Measurements from ENCODE around the gene PLCB1. TPM values are rescaled to one million over a fixed set of nuclear protein-coding genes. Genes with fewer than 3 reads are reported as not detected.
A peak's percentile ranks its signal among the peaks of the same experiment; 100 is the strongest.

PLCB1 gene
- polyA plus RNA-seq, 1 experiment, result 13.5 TPM

- Histone ChIP-seq H3K27me3 (ENCODE audit: control insufficient read depth, insufficient read depth, low read length) (no peaks in the 10 kb centered on the region), H3K36me3 (ENCODE audit: control insufficient read depth, insufficient read depth, low read length) (no peaks in the 10 kb centered on the region), H3K4me3 (ENCODE audit: low read depth, low read length) (no peak overlapping the region)
- no peak for DNase-seq (ENCODE audit: low read depth)
- CTCF ChIA-PET, result interaction anchor here (1.4 to 2.1 kb wide), 4 partner anchors 10 to 51 kb away, joined by 4 to 7 read pairs (median 4); no protein-coding TSS in a partner anchor
- TF ChIP-seq CTCF (IDR thresholded peaks at IDR 0.05; ENCODE audit: insufficient read depth, low read depth, low read length), result no peak
- POLR2A ChIA-PET, result no interaction called here
Measured at GRCh38 chr20:8670207-8670892, 538.3 kb downstream of the PLCB1 start.

DNA sequence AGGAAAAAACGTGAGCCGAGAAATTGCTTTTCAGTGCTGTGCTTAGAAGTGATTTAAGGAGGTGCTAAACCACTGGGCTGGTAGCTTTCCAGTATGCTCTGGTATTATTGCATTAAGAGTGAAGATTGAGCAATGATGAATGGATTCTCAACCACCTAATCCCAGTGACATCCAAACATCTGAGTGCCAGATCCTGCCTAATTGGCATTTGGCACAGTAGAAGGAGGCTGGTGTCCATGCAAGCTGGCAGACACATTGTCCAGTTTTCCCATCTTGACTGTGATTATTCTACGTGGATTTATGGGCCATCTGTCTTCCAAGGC lies 538.8 kb downstream of the PLCB1 start:
- ChIA-PET POLR2A (interaction anchor here (0.6 kb wide), 1 partner anchor 509 kb away, joined by 8 read pairs; no protein-coding TSS in a partner anchor), CTCF (interaction anchor here (1.4 to 2.1 kb wide), 4 partner anchors 10 to 51 kb away, joined by 4 to 7 read pairs (median 4); no protein-coding TSS in a partner anchor)
- no peak for TF ChIP-seq CTCF (IDR thresholded peaks at IDR 0.05; ENCODE audit: insufficient read depth, low read depth, low read length)
- Histone ChIP-seq H3K27me3 (ENCODE audit: control insufficient read depth, insufficient read depth, low read length) (no peaks in the 10 kb centered on the region), H3K4me3 (ENCODE audit: low read depth, low read length) (no peak overlapping the region), H3K36me3 (ENCODE audit: control insufficient read depth, insufficient read depth, low read length) (no peaks in the 10 kb centered on the region)
- DNase-seq (ENCODE audit: low read depth), result peak; percentile 66

- H3K27me3 ChIP-seq (ENCODE audit: control insufficient read depth, insufficient read depth, low read length), result no peaks in the 10 kb centered on the region
- no peak for DNase-seq (ENCODE audit: low read depth)
- CTCF ChIA-PET, result interaction anchor here (1.4 to 1.7 kb wide), 2 partner anchors 19 to 50 kb away, joined by 4 to 7 read pairs; no protein-coding TSS in a partner anchor
- no peak overlapping the region for H3K4me3 ChIP-seq (ENCODE audit: low read depth, low read length)
- no peak for TF ChIP-seq CTCF (IDR thresholded peaks at IDR 0.05; ENCODE audit: insufficient read depth, low read depth, low read length)
- H3K36me3 ChIP-seq (ENCODE audit: control insufficient read depth, insufficient read depth, low read length), result no peaks in the 10 kb centered on the region
- POLR2A ChIA-PET, result interaction anchor here (0.6 kb wide), 1 partner anchor 510 kb away, joined by 8 read pairs; no protein-coding TSS in a partner anchor
Measured at GRCh38 chr20:8671370-8671961, 539.4 kb downstream of the PLCB1 start.

DNA sequence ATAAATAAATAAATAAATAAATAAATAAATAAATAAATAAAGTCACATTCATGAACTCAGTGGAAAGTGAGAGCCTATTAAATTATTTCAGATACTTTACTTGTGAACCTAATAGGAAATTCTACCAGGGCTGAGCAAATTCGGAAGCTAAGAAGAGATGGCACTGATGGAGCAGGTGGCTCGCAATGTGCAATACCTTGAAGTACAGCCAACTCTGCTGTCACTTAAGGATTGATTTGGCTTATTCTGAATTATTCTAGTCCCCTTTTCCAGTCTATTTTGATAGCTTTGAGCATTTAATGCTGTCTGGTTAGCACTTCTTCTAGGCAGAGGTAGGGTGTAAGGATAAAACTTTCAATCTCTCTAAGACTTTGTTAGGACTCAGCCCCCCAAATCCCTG lies 541.0 kb downstream of the PLCB1 start:
- H3K36me3 ChIP-seq (ENCODE audit: control insufficient read depth, insufficient read depth, low read length), result no peaks in the 10 kb centered on the region
- no peak for TF ChIP-seq CTCF (IDR thresholded peaks at IDR 0.05; ENCODE audit: insufficient read depth, low read depth, low read length)
- POLR2A ChIA-PET, result no interaction called here
- no peak overlapping the region for H3K4me3 ChIP-seq (ENCODE audit: low read depth, low read length)
- CTCF ChIA-PET, result interaction anchor here (0.7 kb wide), 2 partner anchors 14 to 233 kb away, joined by 3 read pairs; no protein-coding TSS in a partner anchor
- DNase-seq (ENCODE audit: low read depth), result no peak
- no peaks in the 10 kb centered on the region for H3K27me3 ChIP-seq (ENCODE audit: control insufficient read depth, insufficient read depth, low read length)

DNA sequence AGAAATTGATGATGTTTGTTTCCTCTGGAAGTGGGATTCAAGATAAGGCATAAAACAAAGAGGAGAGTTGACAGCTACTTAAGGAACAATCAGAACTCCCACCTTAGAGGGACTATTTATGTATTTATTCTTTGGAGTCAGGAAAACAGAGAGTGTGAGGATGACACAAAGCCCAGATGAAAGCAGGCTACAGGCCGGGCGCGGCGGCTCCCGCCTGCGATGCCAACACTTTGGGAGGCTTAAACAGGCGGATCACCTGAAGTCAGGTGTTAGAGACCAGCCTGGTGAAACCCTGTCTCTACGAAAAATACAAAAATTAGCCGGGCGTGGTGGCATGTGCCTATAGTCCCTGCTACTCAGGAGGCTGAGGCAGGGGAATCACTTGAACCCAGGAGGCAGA lies 543.8 kb downstream of the PLCB1 start:
- no peak for DNase-seq (ENCODE audit: low read depth)
- no peak overlapping the region for H3K4me3 ChIP-seq (ENCODE audit: low read depth, low read length)
- ChIA-PET CTCF (no interaction called here), POLR2A (no interaction called here)
- H3K27me3 ChIP-seq (ENCODE audit: control insufficient read depth, insufficient read depth, low read length), result no peaks in the 10 kb centered on the region
- no peak for TF ChIP-seq CTCF (IDR thresholded peaks at IDR 0.05; ENCODE audit: insufficient read depth, low read depth, low read length)
- no peaks in the 10 kb centered on the region for H3K36me3 ChIP-seq (ENCODE audit: control insufficient read depth, insufficient read depth, low read length)

Data from BJ (cell line).